H1 (cell line): Measurements from ENCODE around the gene TMEM245. TPM values are rescaled to one million over a fixed set of nuclear protein-coding genes. Genes with fewer than 3 reads are reported as not detected.

Experiments used
- CTCF ChIA-PET: fragments of 300-600 bp; sonication (Branson Sonifier 250); formaldehyde crosslinking; loops from one replicate; lab custom pipeline; 2021; ENCODE audit not compliant: partially characterized antibody; lab: Charles Lee
- POLR2A ChIA-PET: fragments of 300-600 bp; sonication (Branson Sonifier 250); formaldehyde crosslinking; loops from one replicate; lab custom pipeline; 2021; ENCODE audit warnings: inconsistent platforms; ENCODE audit not compliant: partially characterized antibody; lab: Charles Lee
- DNase-seq, 2 experiments: peaks; one replicate each; pipeline versions ENCODE4 v3.0.0 to v3.0.0-alpha.2; 2010 to 2022; ENCODE audit warnings: low spot score in 2 of 2, low read depth in 1 of 2, mixed read lengths in 1 of 2
- FAIRE-seq: peaks from 2 replicates; lab custom pipeline; 2011; peaks lifted over from hg19 to GRCh38; lab: Jason Lieb, UNC
- H2AFZ ChIP-seq: 2 replicates; pipeline ENCODE4 v1.8.1; 2012; ENCODE audit warnings: low read length, inconsistent platforms
- H2AK5ac ChIP-seq: 2 replicates; pipeline ENCODE4 v1.6.1; 2013; ENCODE audit warnings: low read depth, low read length
- H2BK120ac ChIP-seq: replicated peaks from 2 replicates; pipeline ENCODE3; 2013; ENCODE audit warnings: low read depth, low read length, inconsistent platforms
- H2BK12ac ChIP-seq: 2 replicates; pipeline ENCODE4 v1.6.1; 2013; ENCODE audit warnings: low read depth, low read length
- H2BK15ac ChIP-seq: 2 replicates; pipeline ENCODE4 v1.6.1; 2013; ENCODE audit warnings: low read length
- H2BK20ac ChIP-seq: 2 replicates; pipeline ENCODE4 v1.6.1; 2013; ENCODE audit warnings: low read length
- H2BK5ac ChIP-seq: 2 replicates; pipeline ENCODE4 v1.6.1; 2013; ENCODE audit warnings: low read depth, low read length
- H3K14ac ChIP-seq: 2 replicates; pipeline ENCODE4 v1.6.1; 2013; ENCODE audit warnings: inconsistent platforms; ENCODE audit not compliant: insufficient read length
- H3K18ac ChIP-seq: 2 replicates; pipeline ENCODE4 v1.6.1; 2013; ENCODE audit warnings: low read length; ENCODE audit errors: extremely low read depth
- H3K23ac ChIP-seq: 2 replicates; pipeline ENCODE4 v1.6.1; 2013; ENCODE audit warnings: inconsistent platforms; ENCODE audit not compliant: insufficient read length
- H3K23me2 ChIP-seq: 2 replicates; pipeline ENCODE4 v1.6.1; 2013; ENCODE audit warnings: low read depth, low read length
- H3K27ac ChIP-seq: 2 replicates; pipeline ENCODE4 v1.6.1; 2011; ENCODE audit warnings: low read depth, low read length, inconsistent platforms
- H3K27me3 ChIP-seq, 4 experiments: replicated peaks in 1 of 4; 1 replicate in 1 of 4; 2 replicates in 3 of 4; pipeline versions ENCODE4 v1.6.1 to v1.8.1; 2011 to 2013; ENCODE audit warnings: low read length in 3 of 4, mild to moderate bottlenecking in 3 of 4, inconsistent platforms in 2 of 4, mixed read lengths in 2 of 4, moderate library complexity in 1 of 4; ENCODE audit not compliant: control insufficient read depth in 3 of 4, insufficient read depth in 3 of 4; ENCODE audit errors: extremely low read depth in 1 of 4
- H3K36me3 ChIP-seq, 4 experiments: 2 replicates each; pipeline versions ENCODE4 v1.6.1 to v1.8.1; 2011 to 2013; ENCODE audit warnings: mild to moderate bottlenecking in 4 of 4, low read length in 3 of 4, moderate library complexity in 2 of 4, control low read depth in 1 of 4, inconsistent platforms in 1 of 4; ENCODE audit not compliant: insufficient read depth in 4 of 4, control insufficient read depth in 2 of 4
- H3K4ac ChIP-seq: replicated peaks from 2 replicates; pipeline ENCODE3; 2013; ENCODE audit warnings: low read length, low read depth, mixed read lengths, inconsistent platforms; ENCODE audit not compliant: insufficient read length
- H3K4me1 ChIP-seq, 4 experiments: replicated peaks in 1 of 4; 1 replicate in 1 of 4; 2 replicates in 3 of 4; pipeline versions ENCODE4 v1.6.1 to v1.8.1; 2011 to 2013; ENCODE audit warnings: low read length in 3 of 4, inconsistent platforms in 2 of 4, mixed read lengths in 1 of 4; ENCODE audit not compliant: insufficient read depth in 4 of 4, control insufficient read depth in 3 of 4
- H3K4me2 ChIP-seq, 2 experiments: 2 replicates each; pipeline versions ENCODE4 v1.6.1 to v1.8.1; 2011 to 2013; ENCODE audit warnings: low read depth in 2 of 2, low read length in 2 of 2, control low read depth in 1 of 2, inconsistent platforms in 1 of 2, mild to moderate bottlenecking in 1 of 2; ENCODE audit not compliant: insufficient read depth in 1 of 2
- H3K4me3 ChIP-seq, 4 experiments: fragments of 200-600, 300-600 bp in 1 of 4; sonication (generic), shearing (Covaris generic), sonication (Bioruptor Twin) in 1 of 4; 2 replicates each; pipeline versions ENCODE4 v1.5.1 to v1.8.1; 2011 to 2016; ENCODE audit warnings: low read length in 4 of 4, low read depth in 3 of 4, control low read depth in 2 of 4, inconsistent platforms in 2 of 4, mild to moderate bottlenecking in 2 of 4, mixed read lengths in 1 of 4, moderate library complexity in 1 of 4; ENCODE audit not compliant: insufficient read depth in 2 of 4; ENCODE audit errors: extremely low read depth in 1 of 4
- H3K56ac ChIP-seq: replicated peaks from 2 replicates; pipeline ENCODE3; 2013; ENCODE audit warnings: low read depth, mild to moderate bottlenecking, mixed read lengths, low read length, inconsistent platforms; ENCODE audit not compliant: insufficient read length
- H3K79me1 ChIP-seq: 2 replicates; pipeline ENCODE4 v1.6.1; 2013; ENCODE audit warnings: low read depth, low read length, control low read depth
- H3K79me2 ChIP-seq, 2 experiments: 2 replicates each; pipeline versions ENCODE4 v1.6.1 to v1.8.1; 2012 to 2013; ENCODE audit warnings: low read length in 2 of 2, mild to moderate bottlenecking in 2 of 2, inconsistent platforms in 1 of 2; ENCODE audit not compliant: insufficient read depth in 2 of 2, control insufficient read depth in 1 of 2
- H3K9ac ChIP-seq, 4 experiments: replicated peaks in 1 of 4; 1 replicate in 1 of 4; 2 replicates in 3 of 4; pipeline versions ENCODE4 v1.6.1 to v1.8.1; 2011 to 2013; ENCODE audit warnings: low read depth in 3 of 4, low read length in 3 of 4, control low read depth in 2 of 4, mild to moderate bottlenecking in 2 of 4, moderate library complexity in 2 of 4, inconsistent platforms in 1 of 4; ENCODE audit errors: extremely low read depth in 1 of 4
- H3K9me3 ChIP-seq, 2 experiments: 2 replicates each; pipeline versions ENCODE4 v1.6.1 to v1.8.1; 2012 to 2013; ENCODE audit warnings: mild to moderate bottlenecking in 2 of 2, moderate library complexity in 2 of 2, control low read depth in 1 of 2, inconsistent platforms in 1 of 2, low read depth in 1 of 2, low read length in 1 of 2, mixed read lengths in 1 of 2; ENCODE audit not compliant: insufficient read depth in 2 of 2
- H4K20me1 ChIP-seq, 2 experiments: replicated peaks in 1 of 2; 2 replicates each; pipeline versions ENCODE3 to v1.8.1; 2011 to 2013; ENCODE audit warnings: inconsistent platforms in 2 of 2, low read length in 2 of 2, mild to moderate bottlenecking in 1 of 2; ENCODE audit not compliant: insufficient read depth in 2 of 2, control insufficient read depth in 1 of 2
- H4K5ac ChIP-seq: 2 replicates; pipeline ENCODE4 v1.6.1; 2013; ENCODE audit warnings: low read length, low read depth, mixed read lengths, inconsistent platforms; ENCODE audit not compliant: insufficient read length
- H4K8ac ChIP-seq: 2 replicates; pipeline ENCODE4 v1.8.0; 2013; ENCODE audit warnings: mild to moderate bottlenecking, moderate library complexity, low read length, inconsistent platforms; ENCODE audit not compliant: insufficient read depth; ENCODE audit errors: extremely low read depth
- H4K91ac ChIP-seq: replicated peaks from 2 replicates; pipeline ENCODE3; 2013; ENCODE audit warnings: low read length, mixed read lengths, inconsistent platforms; ENCODE audit not compliant: insufficient read length
- BRCA1 ChIP-seq: IDR thresholded peaks from 2 replicates; pipeline ENCODE4 v1.6.1; 2012; ENCODE audit warnings: low read depth, low read length, improper control_type of control experiment
- CBX8 ChIP-seq: fragments of 300-800, 300-1000 bp; sonication (generic); IDR thresholded peaks from 2 replicates; pipeline ENCODE4 v1.7.1; 2016; ENCODE audit warnings: low read depth, low read length, borderline replicate concordance
- FOSL1 ChIP-seq: IDR thresholded peaks from 2 replicates; pipeline ENCODE4 v1.6.1; 2011; ENCODE audit warnings: mild to moderate bottlenecking, low read depth, low read length, moderate library complexity; ENCODE audit not compliant: insufficient read depth
- HDAC2 ChIP-seq, 2 experiments: fragments of 300-600 bp in 1 of 2; sonication (generic) in 1 of 2; IDR thresholded peaks; 2 replicates each; pipeline ENCODE4 v1.6.1; 2011 to 2012; ENCODE audit warnings: low read depth in 2 of 2, low read length in 2 of 2, mild to moderate bottlenecking in 2 of 2, moderate library complexity in 2 of 2, borderline replicate concordance in 1 of 2, inconsistent platforms in 1 of 2
- JUN ChIP-seq: IDR thresholded peaks from 2 replicates; pipeline ENCODE4 v1.6.1; 2011; ENCODE audit warnings: low read depth, mild to moderate bottlenecking, improper control_type of control experiment, low read length
- JUND ChIP-seq: IDR thresholded peaks from 2 replicates; pipeline ENCODE4 v1.6.1; 2011; ENCODE audit warnings: mild to moderate bottlenecking, improper control_type of control experiment, low read length
- KDM1A ChIP-seq: fragments of 200-600, 300-600 bp; sonication (generic); IDR thresholded peaks from 2 replicates; pipeline ENCODE4 v1.7.1; 2016; ENCODE audit warnings: mild to moderate bottlenecking, low read length, borderline replicate concordance
- NANOG ChIP-seq: IDR thresholded peaks from 2 replicates; pipeline ENCODE4 v1.6.1; 2011; ENCODE audit warnings: low read length, low read depth, mild to moderate bottlenecking, inconsistent platforms; ENCODE audit not compliant: insufficient read depth, poor library complexity, severe bottlenecking
- PHF8 ChIP-seq: fragments of 200-600 bp; sonication (generic); conservative IDR thresholded peaks from 2 replicates; pipeline ENCODE4 v1.7.1; 2012; ENCODE audit warnings: low read depth, mild to moderate bottlenecking, inconsistent platforms, low read length, moderate library complexity
- RBBP5 ChIP-seq: IDR thresholded peaks from 2 replicates; pipeline ENCODE4 v1.7.1; 2012; ENCODE audit warnings: low read depth, mild to moderate bottlenecking, inconsistent platforms, low read length, moderate library complexity, borderline replicate concordance
- RFX5 ChIP-seq: IDR thresholded peaks from 2 replicates; pipeline ENCODE4 v1.6.1; 2011; ENCODE audit warnings: low read depth, low read length, improper control_type of control experiment, borderline replicate concordance
- SIN3A ChIP-seq, 2 experiments: IDR thresholded peaks in 1 of 2; conservative IDR thresholded peaks in 1 of 2; 2 replicates each; pipeline ENCODE4 v1.6.1; 2011 to 2012; ENCODE audit warnings: low read length in 2 of 2, improper control_type of control experiment in 1 of 2, low read depth in 1 of 2, mild to moderate bottlenecking in 1 of 2
- SP1 ChIP-seq: IDR thresholded peaks from 2 replicates; pipeline ENCODE4 v1.6.1; 2011; ENCODE audit warnings: low read depth, low read length
- SRF ChIP-seq: IDR thresholded peaks from 2 replicates; pipeline ENCODE4 v1.6.1; 2011; ENCODE audit warnings: mild to moderate bottlenecking, low read depth, low read length, moderate library complexity
- WGBS, 2 experiments: shearing (Covaris generic) in 1 of 2; methylation state at CpG; one replicate each; pipeline versions ENCODE4 v1.1.6 to v1.1.7; 2013 to 2015; ENCODE audit warnings: low lambda C conversion rate in 2 of 2, mixed read lengths in 2 of 2, inconsistent platforms in 1 of 2, low coverage in 1 of 2, missing lambda C conversion rate in 1 of 2; ENCODE audit not compliant: insufficient replicate concordance in 2 of 2, insufficient coverage in 1 of 2, insufficient read length in 1 of 2; ENCODE audit errors: extremely low coverage in 1 of 2, missing lambda C conversion rate in 1 of 2; 5-methylcytosine and 5-hydroxymethylcytosine counted together
- polyA plus RNA-seq, 7 experiments: library from polyadenylated mRNA; depleted of rRNA in 3 of 7; stranded (reverse) in 5 of 7; unstranded in 2 of 7; fragments of >200 nt in 5 of 7; fragments of 200-250 nt in 2 of 7; gene quantifications; 1 replicate in 5 of 7; 2 replicates in 1 of 7; 4 replicates in 1 of 7; pipeline versions ENCODE4 v1.2.1 to v1.2.3, GENCODE V29; 2011 to 2013; ENCODE audit warnings: missing spikeins in 2 of 7, mixed read lengths in 2 of 7
- total RNA-seq: library from RNA; stranded (reverse); fragmentation: NEBNext Ultra II Directional; extraction: Animal tissue kit (Norgen Biotek cat#: 25700); gene quantifications from 2 replicates; pipeline ENCODE4 v1.2.1, GENCODE V29; 2021

Gene TMEM245
- total and polyA plus RNA-seq, 2 of the 8 experiments (the other 6 are each of a cell fraction or from before 2014, with no cell fraction given): 44.3 to 45.8 TPM

- Histone ChIP-seq H2AFZ (no peak overlapping the region), H3K18ac (no peak overlapping the region), H2BK20ac (no peak overlapping the region), H3K4me2 (no peak overlapping the region), H3K36me3 (0 out of 8 replicates have a peak, but pooled peaks cover 0 to 3% (median under 1%) of the 10 kb centered on the region in 4 experiments), H3K9ac (no peak overlapping the region), H3K23ac (no peak overlapping the region), H3K9me3 (no peaks in the 10 kb centered on the region), H4K20me1 (peaks cover 2% of the 10 kb centered on the region in 2 experiments), H2BK5ac (no peak overlapping the region), H3K27ac (no peak overlapping the region), H2BK12ac (no peak overlapping the region), H3K23me2 (no peaks in the 10 kb centered on the region), H2AK5ac (no peak overlapping the region), H3K79me1 (no peaks in the 10 kb centered on the region; the same call in 1 of the 2 replicates), H3K4ac (no peak overlapping the region), H3K79me2 (peaks cover 0 to 23% of the 10 kb centered on the region in 2 experiments; a peak in 2 of 4 replicates), H3K56ac (no peak overlapping the region), H3K27me3 (peaks cover 0 to 1% (median 0%) of the 10 kb centered on the region in 4 experiments; a peak in 1 of 7 replicates), H4K8ac (no peak overlapping the region), H2BK15ac (no peak overlapping the region), H2BK120ac (no peak overlapping the region), H3K14ac (no peak overlapping the region), H4K91ac (no peak overlapping the region), H4K5ac (no peak overlapping the region), H3K4me1 (no peaks in the 10 kb centered on the region), H3K4me3 (no peak overlapping the region)
- WGBS, 2 experiments: 82% methylated on average over 1 of the region's 1 CpG; no CpG with 5 or more reads in 1 of the 2 experiments
- ChIA-PET POLR2A (no interaction called here), CTCF (no interaction called here)
- FAIRE-seq (no peak), DNase-seq (no peak)
- TF ChIP-seq JUN (no peak), SRF (no peak), BRCA1 (no peak), PHF8 (no peak), CBX8 (no peak), RFX5 (no peak), KDM1A (no peak), HDAC2 (IDR thresholded peaks at IDR 0.05; ENCODE audit: borderline replicate concordance in 1 of 2, low read depth in 2 of 2, low read length in 2 of 2) (no peak), SIN3A (conservative IDR thresholded peaks at IDR 0.05 in 1 of 2, IDR thresholded peaks at IDR 0.05 in 1 of 2; ENCODE audit: low read depth in 1 of 2, low read length in 2 of 2) (no peak), SP1 (no peak), JUND (no peak), RBBP5 (no peak), NANOG (no peak), FOSL1 (no peak)
Observed at GRCh38 chr9:108997112-108997511, 122.6 kb downstream of the TMEM245 start.
